DOHH2 (cell line): ENCODE measurements around the gene SEC31B.

Experiments
- H3F3A ChIP-seq: fragments of 200-600 bp; sonication (generic), shearing (Covaris generic); 2 replicates; pipeline ENCODE4 v1.6.0; 2016; ENCODE audit warnings: antibody characterized with exemption, mild to moderate bottlenecking; ENCODE audit not compliant: control insufficient read depth, insufficient read depth
- H3K27ac ChIP-seq: fragments of 200-600 bp; sonication (generic); 2 replicates; pipeline ENCODE4 v1.5.1; 2014; ENCODE audit warnings: low read depth, mild to moderate bottlenecking, low read length, moderate library complexity
- H3K27me3 ChIP-seq: fragments of 200-600 bp; sonication (generic); 2 replicates; pipeline ENCODE4 v1.6.1; 2014; ENCODE audit warnings: mild to moderate bottlenecking, low read length, mixed read lengths; ENCODE audit not compliant: control insufficient read depth
- H3K36me3 ChIP-seq: fragments of 200-600 bp; sonication (generic); 2 replicates; pipeline ENCODE4 v1.6.1; 2014; ENCODE audit warnings: mild to moderate bottlenecking, low read length, moderate library complexity, mixed read lengths; ENCODE audit not compliant: control insufficient read depth
- H3K4me1 ChIP-seq: fragments of 200-600 bp; sonication (generic); 2 replicates; pipeline ENCODE4 v1.6.1; 2014; ENCODE audit warnings: mild to moderate bottlenecking, low read length, mixed read lengths; ENCODE audit not compliant: control insufficient read depth
- H3K4me2 ChIP-seq: fragments of 200-600 bp; sonication (generic); 2 replicates; pipeline ENCODE4 v1.6.0; 2014; ENCODE audit warnings: mild to moderate bottlenecking, low read length, moderate library complexity
- H3K4me3 ChIP-seq: fragments of 200-600 bp; sonication (generic); 2 replicates; pipeline ENCODE4 v1.5.1; 2014; ENCODE audit warnings: mild to moderate bottlenecking, low read length, mixed read lengths
- H3K79me2 ChIP-seq: fragments of 200-600 bp; sonication (generic); 2 replicates; pipeline ENCODE4 v1.6.1; 2014; ENCODE audit warnings: mild to moderate bottlenecking, low read length, mixed read lengths; ENCODE audit not compliant: control insufficient read depth
- H3K9me2 ChIP-seq: fragments of 200-600 bp; sonication (generic); replicated peaks from 2 replicates; pipeline ENCODE4 v1.6.1; 2014; ENCODE audit warnings: mild to moderate bottlenecking, low read length, mixed read lengths; ENCODE audit not compliant: control insufficient read depth
- H3K9me3 ChIP-seq: fragments of 200-600 bp; sonication (generic); 2 replicates; pipeline ENCODE4 v1.6.1; 2014; ENCODE audit warnings: antibody characterized with exemption, low read length, mixed read lengths; ENCODE audit not compliant: control insufficient read depth, insufficient read depth
- H4K20me1 ChIP-seq: fragments of 200-600 bp; sonication (generic); 2 replicates; pipeline ENCODE4 v1.6.0; 2014; ENCODE audit warnings: low read depth, mild to moderate bottlenecking, antibody characterized with exemption, low read length, moderate library complexity; ENCODE audit not compliant: control insufficient read depth, insufficient read depth
- CTCF ChIP-seq: fragments of 200-600 bp; sonication (generic); IDR thresholded peaks from one replicate; pipeline ENCODE4 v1.5.1; 2014; ENCODE audit warnings: antibody characterized with exemption, mild to moderate bottlenecking, low read depth, low read length; ENCODE audit not compliant: poor library complexity, severe bottlenecking
- EZH2phosphoT487 ChIP-seq: fragments of 200-600 bp; sonication (generic); IDR thresholded peaks from 2 replicates; pipeline ENCODE4 v1.6.1; 2017; ENCODE audit warnings: borderline replicate concordance, mild to moderate bottlenecking, antibody characterized with exemption, low read length, moderate library complexity, mixed read lengths

The SEC31B gene

GRCh38 chr10:100519311-100520051 is at the start of gene SEC31B:
Gene SEC31B, minus strand, starts transcription at chr10:100519861. Its CDS starts 2,909 bp downstream, at chr10:100516952.
- H3K4me2 ChIP-seq, result no peak within 1 kb of the TSS
- no peaks in the 10 kb centered on the region for H4K20me1 ChIP-seq
- H3K4me3 ChIP-seq, result no peak within 1 kb of the TSS

GRCh38 chr10:100568912-100569311 is 49.3 kb upstream of the SEC31B start:
- Histone ChIP-seq H3K9me3 (no peaks in the 10 kb centered on the region), H3K4me1 (no peaks in the 10 kb centered on the region), H4K20me1 (peaks cover 3% of the 10 kb centered on the region; the same call in 1 of the 2 replicates), H3K27me3 (peaks cover 70% of the 10 kb centered on the region), H3K4me3 (no peak overlapping the region), H3K9me2 (no peaks in the 10 kb centered on the region), H3K4me2 (no peak overlapping the region), H3K27ac (no peak overlapping the region), H3F3A (no peaks in the 10 kb centered on the region), H3K79me2 (no peaks in the 10 kb centered on the region), H3K36me3 (no peaks in the 10 kb centered on the region)
- TF ChIP-seq CTCF (no peak), EZH2phosphoT487 (no peak)

More at GRCh38 chr10:100519311-100520051, at the start of gene SEC31B:
- no peaks in the 10 kb centered on the region for H3K79me2 ChIP-seq
- H3K9me3 ChIP-seq, result no peaks in the 10 kb centered on the region
- H3K36me3 ChIP-seq, result peaks cover 28% of the 10 kb centered on the region
- H3K27me3 ChIP-seq, result no peaks in the 10 kb centered on the region
- no peak within 1 kb of the TSS for H3K27ac ChIP-seq
- TF ChIP-seq EZH2phosphoT487 (no peak), CTCF (no peak)
- no peaks in the 10 kb centered on the region for H3F3A ChIP-seq
- H3K4me1 ChIP-seq, result no peaks in the 10 kb centered on the region
- no peaks in the 10 kb centered on the region for H3K9me2 ChIP-seq

GRCh38 chr10:100567826-100568225 is 48.2 kb upstream of the SEC31B start:
- Histone ChIP-seq H3K4me1 (no peaks in the 10 kb centered on the region), H3K9me2 (no peaks in the 10 kb centered on the region), H3K79me2 (no peaks in the 10 kb centered on the region), H3F3A (no peaks in the 10 kb centered on the region), H3K36me3 (no peaks in the 10 kb centered on the region), H3K27me3 (peaks cover 61% of the 10 kb centered on the region), H3K27ac (no peak overlapping the region), H3K4me3 (no peak overlapping the region), H3K9me3 (no peaks in the 10 kb centered on the region), H4K20me1 (peaks cover 3% of the 10 kb centered on the region; the same call in 1 of the 2 replicates), H3K4me2 (no peak overlapping the region)
- TF ChIP-seq EZH2phosphoT487, result 0 out of 2 replicates have a peak, but pooled peaks have one; percentile 37
- no peak for TF ChIP-seq CTCF
